Mesangial cell (primary cell): ENCODE measurements around the gene TMEM33. TPM values are rescaled to one million over a fixed set of nuclear protein-coding genes. Genes with fewer than 3 reads are reported as not detected.

Experiments used
- total RNA-seq: library from RNA; depleted of rRNA; stranded (reverse); fragments of >200 nt; gene quantifications from 2 replicates; pipeline ENCODE4 v1.2.3, GENCODE V29; 2015

Gene TMEM33
- total RNA-seq: 51.6 and 55.7 TPM in 2 replicates

GRCh38 chr4:41934901-41935651, at the start of gene TMEM33:
Gene TMEM33, plus strand, starts transcription at chr4:41935429. Its CDS starts 56 bp downstream, at chr4:41935485.

GRCh38 chr4:41981456-41981855, 46.2 kb downstream of the TMEM33 start, which contains the start of gene DCAF4L1:
Gene DCAF4L1, plus strand, starts transcription at chr4:41981756. Its CDS starts 37 bp downstream, at chr4:41981793.

GRCh38 chr4:41990365-41991111, 55.3 kb downstream of the TMEM33 start, which contains the start of gene SLC30A9:
Gene SLC30A9, plus strand, starts transcription at chr4:41990530. Its CDS starts 122 bp downstream, at chr4:41990652.

Other genes with a start within 250 kb of the TMEM33 start
- not detected in 2 replicates for gene PHOX2B, start 186.7 kb upstream of the TMEM33 start, total RNA-seq
- not detected in 2 replicates for gene DCAF4L1, start 46.3 kb downstream of the TMEM33 start, total RNA-seq
- 36.5 and 44.9 TPM in 2 replicates for gene SLC30A9, start 55.1 kb downstream of the TMEM33 start, total RNA-seq
- under 0.01 TPM in 1 of 2 replicates, not detected in the other for gene BEND4, start 217.2 kb downstream of the TMEM33 start, total RNA-seq